HG02852 (cell line): Measurements from ENCODE around the gene UGT1A4.

Experiments used
- ATAC-seq: cut with Tn5 transposase; IDR thresholded peaks from one replicate; pipeline ENCODE4 v1.9.1; 2021; ENCODE audit warnings: mild to moderate bottlenecking, moderate library complexity; ENCODE audit not compliant: unreplicated experiment

Gene UGT1A4

GRCh38 chr2:233807966-233808935 lies 89.7 kb downstream of the UGT1A4 start:
- ATAC-seq = no peak

- no peak for ATAC-seq
Measured at GRCh38 chr2:233810385-233810784, 91.8 kb downstream of the UGT1A4 start.

DNA sequence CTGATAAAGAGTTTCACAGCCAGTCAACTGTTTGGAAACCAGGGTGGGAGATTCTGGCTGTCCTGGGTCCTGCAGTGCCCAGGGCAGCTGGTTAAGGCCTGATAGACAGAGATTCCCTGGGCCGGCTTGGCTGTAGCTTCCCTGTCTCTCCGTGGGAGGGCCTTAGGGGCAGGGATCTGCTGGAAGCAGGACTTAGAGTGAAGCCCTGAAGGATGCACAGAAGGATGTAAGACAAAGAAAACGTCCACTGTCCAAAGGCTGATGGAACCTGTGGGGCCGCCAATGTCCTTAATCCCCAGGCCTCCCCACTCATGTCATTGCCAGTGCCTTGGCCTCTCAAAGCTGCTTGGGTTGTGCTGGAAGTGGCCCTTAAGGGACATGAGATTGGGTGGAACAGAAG lies 92.6 kb downstream of the UGT1A4 start:
- ATAC-seq = no peak

GRCh38 chr2:233811732-233812131 lies 93.2 kb downstream of the UGT1A4 start:
- no peak for ATAC-seq

DNA sequence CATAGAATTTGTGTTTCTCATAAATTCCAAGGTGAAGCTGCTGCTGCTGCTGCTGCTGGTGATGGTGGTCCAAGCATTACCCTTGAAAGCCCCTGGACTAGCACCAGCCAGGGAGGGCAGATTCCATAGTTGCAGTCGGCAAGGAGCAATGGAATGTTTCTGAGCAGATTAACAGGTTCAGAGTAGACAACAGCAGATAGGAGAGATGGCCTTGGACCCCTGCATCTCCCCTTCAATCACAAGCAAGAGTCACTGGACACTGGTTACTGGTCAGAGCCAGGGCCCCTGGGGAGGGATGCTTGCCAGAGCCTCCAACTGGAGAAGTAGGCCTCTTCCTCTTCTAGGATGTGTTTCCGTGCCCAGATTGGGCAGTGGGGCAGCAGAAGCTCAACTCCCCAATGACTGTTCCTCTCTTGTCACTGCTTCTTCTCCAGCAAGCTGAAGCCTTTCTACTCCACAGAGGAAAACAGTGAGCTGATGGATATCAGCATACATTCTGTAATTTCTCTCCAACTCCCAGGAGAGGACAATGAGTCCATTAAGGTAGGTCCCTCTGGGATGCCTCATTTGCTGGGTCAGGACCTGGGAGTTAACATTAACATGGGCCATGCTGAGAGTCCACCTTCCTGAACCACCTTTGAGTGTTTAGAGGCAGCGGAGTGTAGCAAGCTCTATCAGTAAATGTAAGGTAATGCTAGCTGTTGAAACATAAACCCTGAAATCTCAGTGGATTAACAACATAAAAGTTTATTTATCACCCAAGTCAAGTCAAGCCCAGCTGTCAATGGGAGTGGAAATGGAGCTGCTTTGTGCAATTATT lies 94.9 kb downstream of the UGT1A4 start:
- no peak for ATAC-seq

DNA sequence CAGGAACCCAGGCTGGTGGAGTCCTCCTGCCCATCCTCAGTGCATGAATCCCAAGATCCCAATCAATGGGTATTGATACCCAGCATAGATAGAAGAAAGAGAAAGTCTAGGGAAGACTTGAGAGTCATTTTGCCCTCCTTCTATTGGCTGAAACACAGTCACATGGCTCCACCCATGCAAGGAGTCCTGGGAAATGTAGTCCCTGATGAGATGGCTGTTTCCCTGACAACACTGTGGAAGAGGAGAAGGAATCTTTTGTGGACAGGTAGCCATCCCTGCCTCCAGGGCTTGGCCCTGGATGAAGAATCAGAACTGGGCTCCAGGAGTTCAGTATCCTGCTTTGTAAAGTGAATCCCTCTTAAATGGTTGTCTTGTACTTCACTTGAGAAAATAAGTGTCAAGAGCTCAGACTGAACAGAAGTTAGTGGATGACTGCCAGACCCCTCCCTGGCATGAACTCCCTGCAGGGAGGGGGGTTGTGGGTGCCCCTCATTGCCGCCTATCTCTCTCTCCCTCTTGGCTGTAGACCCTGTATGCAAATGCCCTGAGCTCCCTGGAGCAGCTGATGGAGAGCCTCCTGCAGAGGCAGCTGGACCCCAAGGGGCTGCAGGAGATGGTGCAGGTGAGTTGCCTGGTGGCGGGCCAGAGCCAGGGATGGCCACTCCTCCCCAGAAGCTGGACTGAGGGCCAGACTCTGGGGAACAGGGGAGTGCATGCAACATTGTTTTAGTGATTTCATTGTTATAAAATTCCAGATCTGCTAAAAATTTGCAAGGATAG lies 95.7 kb downstream of the UGT1A4 start:
- ATAC-seq = no peak

DNA sequence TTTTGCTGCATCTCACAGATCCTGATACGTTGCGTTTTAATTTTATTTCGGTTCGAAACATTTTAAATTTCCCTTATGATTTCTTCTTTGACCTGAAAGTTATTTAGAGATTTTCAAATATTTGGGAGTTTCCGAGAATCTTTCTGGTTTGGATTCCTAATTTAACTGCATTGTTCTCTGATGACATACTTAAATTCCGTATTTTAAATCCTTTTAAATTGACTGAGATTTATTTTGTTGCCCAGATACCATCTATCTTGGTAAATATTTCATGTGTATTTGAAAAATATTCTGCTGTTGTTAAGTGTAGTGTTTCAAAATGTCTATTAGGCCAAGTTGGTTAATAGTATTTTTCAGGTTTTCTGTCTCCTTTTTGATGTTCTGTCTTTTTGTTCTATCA lies 97.3 kb downstream of the UGT1A4 start:
- no peak for ATAC-seq

GRCh38 chr2:233816334-233816733 lies 97.8 kb downstream of the UGT1A4 start:
- no peak for ATAC-seq

- no peak for ATAC-seq
Measured at GRCh38 chr2:233816771-233817170, 98.2 kb downstream of the UGT1A4 start.

- no peak for ATAC-seq
Measured at GRCh38 chr2:233817361-233817911, 98.9 kb downstream of the UGT1A4 start.

GRCh38 chr2:233817995-233818638 lies 99.6 kb downstream of the UGT1A4 start:
- ATAC-seq = no peak

DNA sequence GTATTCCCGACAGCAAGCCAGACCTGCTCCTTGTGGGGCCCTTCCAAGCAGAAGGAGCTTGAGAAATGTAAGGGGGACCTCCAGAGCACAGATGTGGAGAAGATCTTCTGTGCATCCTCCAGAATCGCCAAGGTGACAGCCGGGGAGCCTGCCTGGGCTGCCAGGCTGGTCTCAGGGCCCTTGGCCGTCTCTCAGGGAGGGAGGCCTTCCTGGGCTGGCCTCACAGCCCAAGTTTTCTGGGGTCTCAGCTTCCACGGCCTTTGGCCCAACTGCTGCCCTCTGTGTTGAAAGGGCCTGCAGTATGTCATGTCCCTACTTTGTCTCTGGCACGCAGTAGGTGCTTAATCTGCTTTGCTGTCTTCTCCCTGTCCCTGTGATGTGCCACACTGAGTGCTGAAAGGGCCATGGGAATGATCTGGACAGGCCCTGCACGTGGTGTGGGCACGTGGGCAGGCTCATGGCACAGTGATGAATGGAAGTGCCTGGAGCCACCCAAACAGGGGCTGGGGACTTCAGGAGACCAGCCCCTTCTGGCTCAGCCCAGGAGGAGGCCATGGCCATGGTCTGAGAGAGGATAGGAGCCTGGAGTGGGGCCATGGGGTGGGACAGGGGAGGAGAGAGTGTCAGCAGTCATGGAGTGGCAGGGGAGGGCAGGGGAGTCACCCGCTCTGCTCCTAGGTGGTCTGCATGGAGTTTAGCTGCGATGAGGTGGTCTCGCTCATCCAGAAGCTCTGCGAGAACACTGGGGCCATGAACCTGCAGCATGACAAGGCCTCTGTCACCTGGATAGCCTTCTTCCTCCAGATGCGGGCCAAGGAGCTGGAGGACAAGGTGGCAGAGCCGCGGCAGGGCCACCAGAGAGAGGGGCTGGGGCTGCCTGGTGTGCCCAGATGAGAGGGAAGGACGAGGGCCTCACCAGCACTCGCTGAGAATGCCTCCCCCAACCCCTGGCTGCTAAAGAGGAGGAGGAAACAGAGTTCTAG lies 100.4 kb downstream of the UGT1A4 start:
- no peak for ATAC-seq

- ATAC-seq = no peak
Measured at GRCh38 chr2:233819884-233820773, 101.6 kb downstream of the UGT1A4 start.

GRCh38 chr2:233820774-233821105 lies 102.2 kb downstream of the UGT1A4 start:
- ATAC-seq = no peak

DNA sequence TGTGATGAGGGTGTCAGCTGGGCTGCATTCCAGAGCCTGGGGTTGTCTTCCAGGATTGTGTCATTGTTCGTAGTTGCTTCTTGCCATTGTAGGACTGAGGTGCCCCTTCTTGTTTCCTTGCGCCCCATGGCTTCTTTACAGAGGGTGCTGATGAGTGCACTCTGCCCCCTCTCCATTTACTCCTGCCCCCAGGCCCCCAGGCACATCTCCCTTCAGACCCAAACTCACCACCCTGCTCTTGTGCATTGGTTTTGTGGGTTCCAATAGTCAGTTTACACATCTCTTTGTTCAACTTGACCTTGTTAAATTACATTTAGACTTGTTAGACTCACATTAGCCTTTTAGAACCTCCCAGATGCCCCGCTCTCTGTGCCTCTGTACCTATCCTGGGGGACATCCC lies 102.7 kb downstream of the UGT1A4 start:
- ATAC-seq = no peak

- ATAC-seq = no peak
Measured at GRCh38 chr2:233821709-233822100, 103.2 kb downstream of the UGT1A4 start.

GRCh38 chr2:233822101-233822771 lies 103.7 kb downstream of the UGT1A4 start:
- ATAC-seq = no peak
